ENCODE measurements around the gene TMOD1. TPM values are rescaled to one million over a fixed set of nuclear protein-coding genes. Genes with fewer than 3 reads are reported as not detected.
A peak's percentile ranks its signal among the peaks of the same experiment; 100 is the strongest.

TMOD1 gene
- total and polyA plus RNA-seq, 2 of the 8 experiments (the other 6 are each of a cell fraction or from before 2014, with no cell fraction given), result 0.17 to 0.88 TPM

- no peak for TF ChIP-seq CHD7 (IDR thresholded peaks at IDR 0.05; ENCODE audit: insufficient replicate concordance, low read length)
- no peak for TF ChIP-seq POU5F1 (IDR thresholded peaks at IDR 0.05; ENCODE audit: low read depth, low read length)
- TF ChIP-seq SP1 (IDR thresholded peaks at IDR 0.05; ENCODE audit: low read depth, low read length), result no peak
- no peak for TF ChIP-seq KDM4A (IDR thresholded peaks at IDR 0.05; ENCODE audit: low read depth, low read length, severe bottlenecking)
- no peak for TF ChIP-seq TCF12 (IDR thresholded peaks at IDR 0.05; ENCODE audit: low read depth, low read length)
- no peak for TF ChIP-seq BCL11A (IDR thresholded peaks at IDR 0.05; ENCODE audit: low read depth in 2 of 2, low read length in 2 of 2)
- TF ChIP-seq EZH2 (IDR thresholded peaks at IDR 0.05; ENCODE audit: low read depth, low read length, severe bottlenecking), result peak; percentile 9
- no peak for TF ChIP-seq E2F6 (IDR thresholded peaks at IDR 0.05)
These were observed 1.8 kb downstream of the TMOD1 start (continued) for GRCh38 chr9:97502984-97503861.

Data from H1 (cell line).